Gastroesophageal sphincter (tissue), 4 donors: ENCODE data around the gene ADAM19. TPM values are rescaled to one million over a fixed set of nuclear protein-coding genes. Genes with fewer than 3 reads are reported as not detected.

Experiments used
- ATAC-seq: fragments of 150-250 bp; one replicate; pipeline ENCODE4 v1.9.1; 2016; ENCODE audit warnings: mild to moderate bottlenecking, moderate library complexity
- H3K27ac ChIP-seq, 4 donors: fragments of 200-600 bp; sonication (generic) in 3 of 4; 1 replicate in 3 of 4; 2 replicates in 1 of 4; pipeline ENCODE4 v1.5.1; 2016 to 2019
- H3K27me3 ChIP-seq: fragments of 200-600 bp; sonication (generic); one replicate; pipeline ENCODE4 v1.5.1; 2019
- H3K36me3 ChIP-seq, 2 donors: fragments of 200-600 bp; sonication (generic); one replicate each; pipeline ENCODE4 v1.5.1; 2019; ENCODE audit warnings: control low read depth in 1 of 2
- H3K4me1 ChIP-seq, 3 donors: fragments of 200-600 bp; sonication (generic); 1 replicate in 2 of 3; 2 replicates in 1 of 3; pipeline ENCODE4 v1.5.1; 2016 to 2019; ENCODE audit warnings: control low read depth in 2 of 3
- H3K4me3 ChIP-seq, 2 donors: fragments of 200-600 bp; sonication (generic); one replicate each; pipeline ENCODE4 v1.5.1; 2019; ENCODE audit warnings: mild to moderate bottlenecking in 1 of 2, moderate library complexity in 1 of 2
- H3K9me3 ChIP-seq, 3 donors: fragments of 200-600 bp; sonication (generic); one replicate each; pipeline ENCODE4 v1.5.1; 2017 to 2019; ENCODE audit warnings: control low read depth in 2 of 3
- EP300 ChIP-seq: sonication (generic); formaldehyde crosslinking; IDR thresholded peaks from one replicate; pipeline ENCODE4 v1.6.1; 2017; ENCODE audit warnings: antibody characterized with exemption, mild to moderate bottlenecking
- POLR2A ChIP-seq, 2 donors: fragments of 450-650 bp; IDR thresholded peaks; one replicate each; pipeline ENCODE4 v1.6.1; 2017; ENCODE audit warnings: antibody characterized with exemption in 2 of 2, mild to moderate bottlenecking in 2 of 2, moderate library complexity in 1 of 2
- POLR2AphosphoS5 ChIP-seq: sonication (generic); formaldehyde crosslinking; IDR thresholded peaks from one replicate; pipeline ENCODE4 v1.6.1; 2017; ENCODE audit warnings: antibody characterized with exemption
- WGBS, 2 donors: methylation state at CpG; one replicate each; pipeline ENCODE4 v1.1.5; 2018; ENCODE audit warnings: low coverage in 1 of 2; 5-methylcytosine and 5-hydroxymethylcytosine counted together
- total RNA-seq, 4 donors: library from RNA; depleted of rRNA; stranded (reverse); fragments of >200 nt; gene quantifications; one replicate each; pipeline ENCODE4 v1.1.0, GENCODE V29; 2016
- TF ChIP-seq, protein P1 (sequence below), 4 experiments: fragments of 200-600 bp in 2 of 4; fragments of 450-650 bp in 2 of 4; sonication (generic) in 1 of 4; IDR thresholded peaks; one replicate each; pipeline ENCODE4 v1.5.1; 2017 to 2019; ENCODE audit warnings: antibody characterized with exemption in 4 of 4, mild to moderate bottlenecking in 2 of 4, moderate library complexity in 2 of 4

Gene ADAM19
- total RNA-seq, 4 donors from 2014 or later, result 19.3 to 38.5 (median 31.2) TPM

DNA sequence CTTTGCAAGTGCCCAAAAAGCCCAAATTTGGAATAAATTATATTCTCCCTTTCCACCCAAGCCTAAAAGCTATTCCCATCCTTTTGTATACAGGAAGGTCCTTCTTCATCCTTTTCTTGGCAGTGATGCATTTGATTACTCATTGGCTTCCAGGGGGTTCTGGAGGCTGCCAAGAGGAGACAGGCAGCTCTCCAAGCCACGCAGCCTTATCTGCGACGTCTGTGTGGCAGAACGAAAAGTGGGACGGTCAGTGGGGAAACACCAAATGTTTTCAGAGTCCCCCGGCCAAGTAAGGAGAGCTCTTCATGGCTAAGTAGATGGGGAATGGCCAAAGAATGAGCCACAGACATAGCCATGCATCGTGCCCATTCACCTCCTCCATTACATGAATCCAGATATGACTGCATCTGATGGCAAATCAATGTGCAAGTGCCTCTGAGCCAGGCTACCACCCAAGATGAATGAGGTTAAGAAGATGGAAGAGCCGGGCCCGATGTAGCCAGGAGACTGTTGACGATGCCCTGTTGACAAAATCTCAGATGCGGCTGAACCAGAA, 12.1 kb downstream of the ADAM19 start:
- Histone ChIP-seq H3K9me3 (no peaks in the 10 kb centered on the region), H3K36me3 (peaks cover 0 to 13% of the 10 kb centered on the region in 2 donors), H3K27ac (peak overlapping the region; percentile 82 to 96 (median 86)), H3K4me1 (peaks cover 26 to 89% (median 49%) of the 10 kb centered on the region in 3 donors), H3K4me3 (no peak overlapping the region), H3K27me3 (no peaks in the 10 kb centered on the region)
- peak; percentile 29 for ATAC-seq
- 17 to 19% methylated on average over 11 of the region's 11 CpGs for WGBS, 2 donors
- TF ChIP-seq EP300 (no peak), POLR2AphosphoS5 (peak; percentile 90)

DNA sequence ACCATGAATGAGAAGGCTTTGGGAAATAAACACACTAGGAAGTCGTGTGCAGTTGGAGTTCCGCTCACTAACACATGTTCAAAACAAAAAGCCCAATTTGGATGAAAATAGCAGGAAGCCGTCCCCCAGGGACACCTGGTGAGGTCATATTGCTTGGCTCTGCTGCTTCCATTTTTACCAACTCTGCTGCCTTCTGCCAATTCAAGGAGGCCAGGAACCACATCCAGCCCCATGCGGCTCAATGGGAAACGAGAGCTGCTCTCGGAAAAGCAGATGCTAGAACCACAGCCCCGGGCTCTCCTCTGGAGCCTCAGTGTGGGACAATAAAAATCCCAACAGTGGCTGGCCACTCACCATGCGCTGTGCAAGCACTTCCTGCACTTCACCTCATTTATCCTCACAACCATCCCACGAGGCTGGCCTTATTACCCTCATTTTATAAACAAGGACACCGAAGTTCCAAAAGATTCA, 13.4 kb downstream of the ADAM19 start:
- ATAC-seq, result peak; percentile 16
- Histone ChIP-seq H3K36me3 (peaks cover 0 to under 1% of the 10 kb centered on the region in 2 donors), H3K4me3 (peak overlapping the region in 1 of 2 donors; percentile 3), H3K27ac (peak overlapping the region; percentile 82 to 96 (median 86)), H3K27me3 (no peaks in the 10 kb centered on the region), H3K4me1 (peaks cover 31 to 96% (median 53%) of the 10 kb centered on the region in 3 donors), H3K9me3 (no peaks in the 10 kb centered on the region)
- TF ChIP-seq, protein P1, sequence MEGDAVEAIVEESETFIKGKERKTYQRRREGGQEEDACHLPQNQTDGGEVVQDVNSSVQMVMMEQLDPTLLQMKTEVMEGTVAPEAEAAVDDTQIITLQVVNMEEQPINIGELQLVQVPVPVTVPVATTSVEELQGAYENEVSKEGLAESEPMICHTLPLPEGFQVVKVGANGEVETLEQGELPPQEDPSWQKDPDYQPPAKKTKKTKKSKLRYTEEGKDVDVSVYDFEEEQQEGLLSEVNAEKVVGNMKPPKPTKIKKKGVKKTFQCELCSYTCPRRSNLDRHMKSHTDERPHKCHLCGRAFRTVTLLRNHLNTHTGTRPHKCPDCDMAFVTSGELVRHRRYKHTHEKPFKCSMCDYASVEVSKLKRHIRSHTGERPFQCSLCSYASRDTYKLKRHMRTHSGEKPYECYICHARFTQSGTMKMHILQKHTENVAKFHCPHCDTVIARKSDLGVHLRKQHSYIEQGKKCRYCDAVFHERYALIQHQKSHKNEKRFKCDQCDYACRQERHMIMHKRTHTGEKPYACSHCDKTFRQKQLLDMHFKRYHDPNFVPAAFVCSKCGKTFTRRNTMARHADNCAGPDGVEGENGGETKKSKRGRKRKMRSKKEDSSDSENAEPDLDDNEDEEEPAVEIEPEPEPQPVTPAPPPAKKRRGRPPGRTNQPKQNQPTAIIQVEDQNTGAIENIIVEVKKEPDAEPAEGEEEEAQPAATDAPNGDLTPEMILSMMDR (IDR thresholded peaks at IDR 0.05), result peak in 1 of 4 experiments; percentile 12
- TF ChIP-seq EP300 (no peak), POLR2A (IDR thresholded peaks at IDR 0.05) (no peak), POLR2AphosphoS5 (peak; percentile 67)
- WGBS, 2 donors, result 25% methylated on average over 5 of the region's 10 CpGs; no CpG with 5 or more reads in 1 of the 2 donors

DNA sequence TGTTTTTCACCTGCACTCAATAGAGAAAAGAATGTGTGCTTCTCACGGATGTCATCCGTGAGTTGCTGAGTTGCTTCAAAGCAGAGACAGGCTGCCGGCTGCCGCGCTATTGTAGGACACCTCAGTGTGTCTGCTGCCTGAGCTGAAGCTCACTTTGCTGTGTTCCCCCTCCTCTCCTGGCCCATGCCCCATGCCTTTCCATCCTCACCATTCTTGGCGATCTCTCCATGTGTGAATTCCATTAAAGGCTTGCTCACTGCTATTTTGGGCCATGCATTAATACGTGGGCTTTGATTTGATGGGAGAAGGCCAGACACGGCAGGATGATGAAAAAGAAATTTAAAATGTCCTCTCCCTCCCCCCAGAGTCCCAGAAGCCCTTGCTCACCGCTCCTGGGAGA, 14.5 kb downstream of the ADAM19 start:
- TF ChIP-seq POLR2AphosphoS5 (peak; percentile 88), EP300 (no peak)
- H3K36me3 ChIP-seq, result no peaks in the 10 kb centered on the region
- WGBS, 2 donors, result 51 to 55% methylated on average over 2 to 6 of the region's 9 CpGs
- no peak overlapping the region for H3K4me3 ChIP-seq
- no peaks in the 10 kb centered on the region for H3K9me3 ChIP-seq
- H3K27me3 ChIP-seq, result no peaks in the 10 kb centered on the region
- peak; percentile 27 for ATAC-seq
- H3K4me1 ChIP-seq, result peaks cover 31 to 88% (median 53%) of the 10 kb centered on the region in 3 donors
- H3K27ac ChIP-seq, result peak overlapping the region; percentile 82 to 96 (median 86)

DNA sequence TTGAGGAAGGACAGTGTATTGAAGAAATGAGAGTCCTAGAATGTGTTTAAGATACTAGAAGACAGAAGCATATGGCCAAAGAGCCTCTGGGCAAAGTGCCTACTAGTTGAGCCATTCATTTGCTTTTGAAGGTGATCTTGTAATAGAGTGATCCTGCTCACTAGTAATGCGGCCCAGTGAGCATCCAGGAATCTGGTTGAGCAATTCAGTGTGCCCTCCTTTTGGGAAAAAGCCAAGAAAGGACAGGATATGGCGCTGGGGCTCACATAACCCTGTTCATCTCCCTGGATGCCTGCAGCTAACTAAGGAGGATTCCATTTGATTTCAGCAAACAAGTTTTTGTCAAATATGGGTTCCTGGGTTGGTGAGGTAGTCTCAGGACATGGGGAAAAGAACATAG, 16.3 kb downstream of the ADAM19 start:
- Histone ChIP-seq H3K4me1 (peaks cover 37 to 89% (median 47%) of the 10 kb centered on the region in 3 donors), H3K9me3 (no peaks in the 10 kb centered on the region), H3K27ac (peak overlapping the region; percentile 63 to 96 (median 84)), H3K36me3 (no peaks in the 10 kb centered on the region), H3K4me3 (no peak overlapping the region), H3K27me3 (no peaks in the 10 kb centered on the region)
- 36 to 67% methylated on average over 1 to 2 of the region's 2 CpGs for WGBS, 2 donors
- peak; percentile 58 for ATAC-seq
- no peak for TF ChIP-seq POLR2A (IDR thresholded peaks at IDR 0.05)
- TF ChIP-seq POLR2AphosphoS5, result peak; percentile 47

DNA sequence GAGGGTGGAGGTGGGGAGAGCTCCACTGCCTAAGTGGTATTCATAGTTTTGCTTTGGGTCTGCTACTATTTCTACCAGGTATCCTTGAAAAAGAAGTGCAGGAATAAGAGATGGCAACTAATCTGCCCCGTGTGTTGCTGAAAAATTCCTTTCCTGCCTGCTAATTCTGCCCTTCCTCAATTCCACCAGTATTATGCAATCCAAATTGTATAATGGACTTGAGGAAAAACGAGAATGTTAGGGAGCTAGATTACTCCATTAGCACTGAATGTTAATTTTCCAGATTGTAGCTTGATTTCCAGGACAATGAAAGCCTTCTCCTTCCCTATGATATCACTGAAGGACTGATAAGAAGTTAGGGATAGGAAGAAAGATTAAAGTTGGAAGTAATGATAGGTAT, 16.9 kb downstream of the ADAM19 start:
- no peak for ATAC-seq

DNA sequence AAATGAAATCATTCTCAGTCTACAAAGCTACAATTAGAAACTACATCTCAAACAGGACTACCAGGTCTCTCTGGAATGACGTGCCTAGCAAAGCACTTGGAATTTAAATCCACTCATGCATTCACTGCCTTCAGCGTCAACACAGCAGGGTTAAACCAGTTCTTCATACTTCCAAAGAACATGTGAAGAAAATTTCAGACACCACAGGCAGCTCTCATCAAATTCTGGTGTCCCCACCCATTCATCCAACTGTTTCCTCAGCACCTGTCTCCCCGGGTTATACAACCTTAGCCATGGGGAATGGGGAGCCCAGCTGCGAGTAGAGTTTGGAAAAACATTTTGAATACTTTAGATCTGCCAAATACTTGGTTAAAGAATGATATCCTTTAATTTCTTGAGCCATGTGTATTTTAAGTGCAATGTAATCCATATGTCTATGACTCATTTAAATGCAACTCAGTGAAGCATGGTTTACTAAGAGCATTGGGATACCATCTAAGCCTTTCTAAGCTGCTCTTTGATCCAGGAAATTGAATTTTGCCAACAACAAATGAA, 17.5 kb downstream of the ADAM19 start:
- no peak for ATAC-seq
- WGBS, 2 donors, result 33% methylated on average over 4 of the region's 4 CpGs
- TF ChIP-seq POLR2AphosphoS5 (no peak), POLR2A (IDR thresholded peaks at IDR 0.05) (no peak), EP300 (no peak)
- TF ChIP-seq, protein P1 (IDR thresholded peaks at IDR 0.05), result no peak
- Histone ChIP-seq H3K27me3 (no peaks in the 10 kb centered on the region), H3K4me1 (peaks cover 34 to 88% (median 41%) of the 10 kb centered on the region in 3 donors), H3K27ac (peak overlapping the region; percentile 63 to 96 (median 84)), H3K9me3 (no peaks in the 10 kb centered on the region), H3K4me3 (no peak overlapping the region), H3K36me3 (no peaks in the 10 kb centered on the region)

More for the DNA sequence above, 16.9 kb downstream of the ADAM19 start:
- Histone ChIP-seq H3K36me3 (no peaks in the 10 kb centered on the region), H3K27ac (peak overlapping the region; percentile 63 to 96 (median 84)), H3K27me3 (no peaks in the 10 kb centered on the region), H3K9me3 (no peaks in the 10 kb centered on the region), H3K4me3 (no peak overlapping the region), H3K4me1 (peaks cover 36 to 89% (median 47%) of the 10 kb centered on the region in 3 donors)
- 6 to 48% methylated on average over 2 of the region's 2 CpGs for WGBS, 2 donors
- TF ChIP-seq POLR2A (IDR thresholded peaks at IDR 0.05), result no peak
- TF ChIP-seq EP300, result no peak
- TF ChIP-seq, protein P1 (IDR thresholded peaks at IDR 0.05), result no peak
- no peak for TF ChIP-seq POLR2AphosphoS5
